NCI-H1694 treated with DMSO at 0.1 percent for 48 hours (cell line): ENCODE measurements around the gene KLHL36.
A peak's percentile ranks its signal among the peaks of the same experiment; 100 is the strongest.
"Not testable (repeated sequence)": the region's sequence is repeated elsewhere in the genome, so short reads cannot be mapped to it uniquely, and the experiment has no call there.

Experiments
- DNase-seq: peaks from one replicate; lab custom pipeline; 2025; lab: John Stamatoyannopoulos, UW

Gene KLHL36

GRCh38 chr16:84616515-84616914 lies 31.8 kb upstream of the KLHL36 start:
- no peak for DNase-seq

- no peak for DNase-seq
Observed at GRCh38 chr16:84617041-84617790, 31.1 kb upstream of the KLHL36 start.

- DNase-seq, result peak; percentile 70
Observed at GRCh38 chr16:84617791-84618580, 30.3 kb upstream of the KLHL36 start, which contains the start of gene COTL1. Gene COTL1, minus strand, starts transcription at chr16:84618078. Its CDS starts 164 bp downstream, at chr16:84617914.

GRCh38 chr16:84618581-84619460 lies 29.5 kb upstream of the KLHL36 start:
- DNase-seq, result no peak

GRCh38 chr16:84620913-84621312 lies 27.4 kb upstream of the KLHL36 start:
- not testable (repeated sequence) for DNase-seq

GRCh38 chr16:84625556-84625955 lies 22.8 kb upstream of the KLHL36 start:
- DNase-seq, result no peak

- DNase-seq, result no peak
Observed at GRCh38 chr16:84628226-84628731, 20.0 kb upstream of the KLHL36 start.

GRCh38 chr16:84629580-84629979 lies 18.7 kb upstream of the KLHL36 start:
- no peak for DNase-seq

- DNase-seq, result no peak
Observed at GRCh38 chr16:84630009-84630408, 18.3 kb upstream of the KLHL36 start.

GRCh38 chr16:84630446-84631152 lies 17.7 kb upstream of the KLHL36 start:
- no peak for DNase-seq

GRCh38 chr16:84631153-84631466 lies 17.2 kb upstream of the KLHL36 start:
- no peak for DNase-seq

GRCh38 chr16:84631886-84632285 lies 16.4 kb upstream of the KLHL36 start:
- DNase-seq, result no peak

- DNase-seq, result not testable (repeated sequence)
Observed at GRCh38 chr16:84632862-84633261, 15.4 kb upstream of the KLHL36 start.

- DNase-seq, result no peak
Observed at GRCh38 chr16:84633622-84634021, 14.7 kb upstream of the KLHL36 start.

GRCh38 chr16:84635702-84636101 lies 12.6 kb upstream of the KLHL36 start:
- no peak for DNase-seq

GRCh38 chr16:84637709-84638108 lies 10.6 kb upstream of the KLHL36 start:
- no peak for DNase-seq

GRCh38 chr16:84638231-84638806 lies 10.0 kb upstream of the KLHL36 start:
- no peak for DNase-seq

GRCh38 chr16:84640145-84640544 lies 8.2 kb upstream of the KLHL36 start:
- no peak for DNase-seq

- no peak for DNase-seq
Observed at GRCh38 chr16:84641643-84642358, 6.5 kb upstream of the KLHL36 start.

- DNase-seq, result peak; percentile 88
Observed at GRCh38 chr16:84643180-84643583, 5.1 kb upstream of the KLHL36 start.
